ENCODE results near the gene MOCOS.

GRCh38 chr18:36299015-36299414 is 111.7 kb downstream of the MOCOS start:
- no peak for TF ChIP-seq CTCF (IDR thresholded peaks at IDR 0.05)
- TF ChIP-seq POLR2A (IDR thresholded peaks at IDR 0.05) = no peak
